NCI-H82 treated with DMSO at 0.1 percent for 48 hours (cell line): ENCODE measurements around the gene UBTFL1.
A peak's percentile ranks its signal among the peaks of the same experiment; 100 is the strongest.
"Not testable (repeated sequence)": the region's sequence is repeated elsewhere in the genome, so short reads cannot be mapped to it uniquely, and the experiment has no call there.

Experiments used
- DNase-seq: peaks from one replicate; lab custom pipeline; 2025; ENCODE audit not compliant: unreplicated experiment; lab: John Stamatoyannopoulos, UW

UBTFL1 gene

GRCh38 chr11:90085650-90086049 lies at the start of gene UBTFL1:
Gene UBTFL1 (plus strand): TSS chr11:90085950. CDS start chr11:90085950, 0 bp downstream.
- DNase-seq, result not testable (repeated sequence)

GRCh38 chr11:90051591-90052209 lies 34.0 kb upstream of the UBTFL1 start:
- not testable (repeated sequence) for DNase-seq

- DNase-seq, result not testable (repeated sequence)
Observed at GRCh38 chr11:90052311-90052710, 33.4 kb upstream of the UBTFL1 start.

- not testable (repeated sequence) for DNase-seq
Observed at GRCh38 chr11:90053545-90053944, 32.2 kb upstream of the UBTFL1 start.

- DNase-seq, result not testable (repeated sequence)
Observed at GRCh38 chr11:90088731-90089130, 3.0 kb downstream of the UBTFL1 start.

GRCh38 chr11:90095230-90095924 lies 9.6 kb downstream of the UBTFL1 start:
- DNase-seq, result not testable (repeated sequence)

- DNase-seq, result not testable (repeated sequence)
Observed at GRCh38 chr11:90098261-90098660, 12.5 kb downstream of the UBTFL1 start.

- no peak for DNase-seq
Observed at GRCh38 chr11:90100431-90100830, 14.7 kb downstream of the UBTFL1 start.

GRCh38 chr11:90113541-90113940 lies 27.8 kb downstream of the UBTFL1 start:
- DNase-seq, result no peak

GRCh38 chr11:90120191-90120590 lies 34.4 kb downstream of the UBTFL1 start:
- DNase-seq, result peak; percentile 27

- no peak for DNase-seq
Observed at GRCh38 chr11:90124371-90124770, 38.6 kb downstream of the UBTFL1 start.

- no peak for DNase-seq
Observed at GRCh38 chr11:90124946-90125345, 39.2 kb downstream of the UBTFL1 start.

- DNase-seq, result no peak
Observed at GRCh38 chr11:90133560-90134477, 48.1 kb downstream of the UBTFL1 start.

GRCh38 chr11:90134478-90135003 lies 48.8 kb downstream of the UBTFL1 start, which contains the start of gene NAALAD2:
Gene NAALAD2 (plus strand): TSS chr11:90134663. CDS start chr11:90134759, 96 bp downstream.
- peak; percentile 65 for DNase-seq

- DNase-seq, result no peak
Observed at GRCh38 chr11:90135016-90135415, 49.3 kb downstream of the UBTFL1 start.
